HEK293 (cell line): ENCODE results near the gene RABAC1.
A peak's percentile ranks its signal among the peaks of the same experiment; 100 is the strongest.

Experiments
- GLIS1 ChIP-seq: fragments of 450-650 bp; formaldehyde crosslinking; IDR thresholded peaks from 2 replicates; pipeline ENCODE4 v1.5.1; 2016; ENCODE audit warnings: missing biosample characterization, missing genetic modification characterization
- PRDM1 ChIP-seq: fragments of 450-650 bp; formaldehyde crosslinking; IDR thresholded peaks from 2 replicates; pipeline ENCODE4; 2016; ENCODE audit warnings: missing biosample characterization, missing genetic modification characterization
- RBAK ChIP-seq: fragments of 450-650 bp; formaldehyde crosslinking; IDR thresholded peaks from 2 replicates; pipeline ENCODE4 v1.5.1; 2016; ENCODE audit warnings: missing biosample characterization, missing genetic modification characterization
- SP2 ChIP-seq: fragments of 450-650 bp; formaldehyde crosslinking; IDR thresholded peaks from 2 replicates; pipeline ENCODE4 v1.5.1; 2016; ENCODE audit warnings: missing biosample characterization, missing genetic modification characterization
- ZBTB17 ChIP-seq: fragments of 450-650 bp; formaldehyde crosslinking; IDR thresholded peaks from 2 replicates; pipeline ENCODE4 v1.5.1; 2016; ENCODE audit warnings: missing biosample characterization, missing genetic modification characterization
- ZBTB20 ChIP-seq: fragments of 450-650 bp; formaldehyde crosslinking; IDR thresholded peaks from 2 replicates; pipeline ENCODE4 v1.5.1; 2016; ENCODE audit warnings: missing biosample characterization, missing genetic modification characterization
- ZBTB7A ChIP-seq: fragments of 450-650 bp; formaldehyde crosslinking; IDR thresholded peaks from 2 replicates; pipeline ENCODE4 v1.5.1; 2016; ENCODE audit warnings: low read depth, missing biosample characterization, missing genetic modification characterization
- ZFP41 ChIP-seq: fragments of 450-650 bp; formaldehyde crosslinking; IDR thresholded peaks from 2 replicates; pipeline ENCODE4 v1.5.1; 2016; ENCODE audit warnings: missing biosample characterization, missing genetic modification characterization, borderline replicate concordance
- ZNF223 ChIP-seq: fragments of 450-650 bp; formaldehyde crosslinking; IDR thresholded peaks from 2 replicates; pipeline ENCODE4 v1.5.1; 2016; ENCODE audit warnings: missing biosample characterization, missing genetic modification characterization
- ZNF24 ChIP-seq: fragments of 450-650 bp; formaldehyde crosslinking; IDR thresholded peaks from 2 replicates; pipeline ENCODE4 v1.5.1; 2016; ENCODE audit warnings: missing biosample characterization, missing genetic modification characterization
- ZNF324 ChIP-seq: fragments of 450-650 bp; formaldehyde crosslinking; IDR thresholded peaks from 2 replicates; pipeline ENCODE4 v1.5.1; 2016; ENCODE audit warnings: missing biosample characterization, missing genetic modification characterization
- ZNF335 ChIP-seq: fragments of 450-650 bp; formaldehyde crosslinking; conservative IDR thresholded peaks from 2 replicates; pipeline ENCODE4 v1.5.1; 2016; ENCODE audit warnings: missing biosample characterization, missing genetic modification characterization
- ZNF423 ChIP-seq: fragments of 450-650 bp; formaldehyde crosslinking; IDR thresholded peaks from 2 replicates; pipeline ENCODE4 v1.5.1; 2016; ENCODE audit warnings: missing biosample characterization, missing genetic modification characterization
- ZNF518A ChIP-seq: fragments of 450-650 bp; formaldehyde crosslinking; conservative IDR thresholded peaks from 2 replicates; pipeline ENCODE4 v1.5.1; 2016; ENCODE audit warnings: low read depth, missing biosample characterization, missing genetic modification characterization
- ZNF548 ChIP-seq: fragments of 450-650 bp; formaldehyde crosslinking; IDR thresholded peaks from 2 replicates; pipeline ENCODE4 v1.5.1; 2016; ENCODE audit warnings: missing biosample characterization, missing genetic modification characterization
- ZNF561 ChIP-seq: fragments of 450-650 bp; IDR thresholded peaks from 2 replicates; pipeline ENCODE4 v1.5.1; 2018; ENCODE audit warnings: missing biosample characterization, missing genetic modification characterization, borderline replicate concordance
- ZNF624 ChIP-seq: fragments of 450-650 bp; formaldehyde crosslinking; IDR thresholded peaks from 2 replicates; pipeline ENCODE4 v1.5.1; 2017; ENCODE audit warnings: missing biosample characterization, missing genetic modification characterization
- ZNF658 ChIP-seq: fragments of 450-650 bp; formaldehyde crosslinking; IDR thresholded peaks from 2 replicates; pipeline ENCODE4; 2016; ENCODE audit warnings: missing biosample characterization, missing genetic modification characterization
- ZNF660 ChIP-seq: fragments of 450-650 bp; IDR thresholded peaks from 2 replicates; pipeline ENCODE4 v1.5.1; 2018; ENCODE audit warnings: missing biosample characterization, mild to moderate bottlenecking, missing genetic modification characterization
- ZNF677 ChIP-seq: fragments of 450-650 bp; IDR thresholded peaks from 2 replicates; pipeline ENCODE4 v1.5.0; 2018; ENCODE audit warnings: missing biosample characterization, mild to moderate bottlenecking, missing genetic modification characterization, moderate library complexity
- ZNF704 ChIP-seq: fragments of 450-650 bp; formaldehyde crosslinking; IDR thresholded peaks from 2 replicates; pipeline ENCODE4 v1.5.1; 2016; ENCODE audit warnings: missing biosample characterization, missing genetic modification characterization
- ZNF776 ChIP-seq: fragments of 450-650 bp; formaldehyde crosslinking; IDR thresholded peaks from 2 replicates; pipeline ENCODE4 v1.5.0; 2017; ENCODE audit warnings: missing biosample characterization, missing genetic modification characterization, borderline replicate concordance
- ZNF791 ChIP-seq: fragments of 450-650 bp; formaldehyde crosslinking; IDR thresholded peaks from 2 replicates; pipeline ENCODE4 v1.5.1; 2016; ENCODE audit warnings: missing biosample characterization, missing genetic modification characterization
- ZNF792 ChIP-seq: fragments of 450-650 bp; formaldehyde crosslinking; IDR thresholded peaks from 2 replicates; pipeline ENCODE4 v1.5.1; 2016; ENCODE audit warnings: missing biosample characterization, missing genetic modification characterization
- ZNF830 ChIP-seq: fragments of 450-650 bp; IDR thresholded peaks from 2 replicates; pipeline ENCODE4 v1.5.0; 2018; ENCODE audit warnings: missing biosample characterization, missing genetic modification characterization, low read depth, mild to moderate bottlenecking, moderate library complexity
- TF ChIP-seq, protein P1 (sequence below): fragments of 450-650 bp; formaldehyde crosslinking; IDR thresholded peaks from 2 replicates; pipeline ENCODE4 v1.5.1; 2016; ENCODE audit warnings: missing biosample characterization, missing genetic modification characterization
- TF ChIP-seq, protein P2 (sequence below): fragments of 450-650 bp; formaldehyde crosslinking; IDR thresholded peaks from 2 replicates; pipeline ENCODE4 v1.5.1; 2017; ENCODE audit warnings: missing biosample characterization, missing genetic modification characterization
- TF ChIP-seq, protein P3 (sequence below): fragments of 450-650 bp; formaldehyde crosslinking; IDR thresholded peaks from 2 replicates; pipeline ENCODE4 v1.5.1; 2016; ENCODE audit warnings: missing biosample characterization, missing genetic modification characterization, borderline replicate concordance

RABAC1 gene

DNA sequence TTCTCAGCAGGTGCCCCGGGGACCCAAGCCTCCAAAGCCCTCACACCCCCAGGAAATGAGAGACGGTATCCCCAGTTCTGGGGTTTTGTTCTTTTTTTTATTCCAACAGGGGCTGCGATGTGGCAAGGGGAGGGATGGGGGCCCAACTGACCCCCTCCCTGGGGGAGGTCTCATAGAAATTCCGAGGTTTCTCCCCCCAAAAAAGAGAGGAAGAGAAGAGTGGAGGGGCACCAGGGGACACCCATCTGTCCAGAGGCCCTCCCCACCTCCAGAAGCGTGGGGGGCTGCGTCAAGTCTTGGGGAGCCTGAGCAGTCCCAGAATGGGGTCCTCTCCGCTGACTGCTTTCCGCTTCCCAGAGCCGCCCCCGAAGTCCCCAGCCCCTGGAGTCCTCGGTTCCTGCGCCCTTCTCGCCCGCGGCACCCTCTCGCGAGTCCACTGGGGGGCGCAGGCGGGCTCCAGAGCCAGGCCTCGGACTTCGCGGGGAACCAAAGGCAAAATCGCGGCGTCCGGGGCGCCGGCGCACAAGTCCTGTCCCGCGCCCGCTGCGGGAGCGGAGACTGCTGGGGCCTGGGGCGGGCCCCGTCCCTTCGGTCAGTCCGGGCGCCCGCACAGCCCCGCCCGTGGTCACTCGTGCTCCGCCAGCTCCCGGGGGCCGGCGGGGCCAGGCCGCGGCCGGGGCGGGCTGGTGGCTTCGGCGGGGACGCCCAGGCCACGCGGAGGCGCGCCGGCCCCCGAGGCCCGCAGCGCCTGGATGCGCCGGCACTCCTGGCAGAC, 39.3 kb upstream of the RABAC1 start (continued):
- TF ChIP-seq ZNF518A (tag by site-specific recombination) (no peak), PRDM1 (tag by site-specific recombination) (no peak), ZNF677 (no peak), ZNF660 (tag by site-specific recombination) (0 out of 2 replicates have a peak, but pooled peaks have one; percentile 60), SP2 (no peak), GLIS1 (peak; percentile 73), ZNF776 (tag by site-specific recombination) (no peak), ZNF791 (tag by site-specific recombination) (no peak), ZNF324 (tag by site-specific recombination) (no peak), ZNF792 (no peak), ZNF223 (no peak), RBAK (no peak), ZBTB7A (no peak), ZNF830 (tag by site-specific recombination) (no peak), ZBTB20 (tag by site-specific recombination) (no peak), ZNF658 (tag by site-specific recombination) (no peak), ZFP41 (tag by site-specific recombination) (no peak), ZNF704 (no peak), ZNF423 (no peak), ZNF548 (tag by site-specific recombination) (no peak), ZBTB17 (tag by site-specific recombination) (no peak), ZNF624 (tag by site-specific recombination) (no peak), ZNF335 (peak; percentile 52), ZNF561 (peak; percentile 66; the same call in 1 of the 2 replicates), ZNF24 (tag by site-specific recombination) (no peak)
- TF ChIP-seq, protein P1, sequence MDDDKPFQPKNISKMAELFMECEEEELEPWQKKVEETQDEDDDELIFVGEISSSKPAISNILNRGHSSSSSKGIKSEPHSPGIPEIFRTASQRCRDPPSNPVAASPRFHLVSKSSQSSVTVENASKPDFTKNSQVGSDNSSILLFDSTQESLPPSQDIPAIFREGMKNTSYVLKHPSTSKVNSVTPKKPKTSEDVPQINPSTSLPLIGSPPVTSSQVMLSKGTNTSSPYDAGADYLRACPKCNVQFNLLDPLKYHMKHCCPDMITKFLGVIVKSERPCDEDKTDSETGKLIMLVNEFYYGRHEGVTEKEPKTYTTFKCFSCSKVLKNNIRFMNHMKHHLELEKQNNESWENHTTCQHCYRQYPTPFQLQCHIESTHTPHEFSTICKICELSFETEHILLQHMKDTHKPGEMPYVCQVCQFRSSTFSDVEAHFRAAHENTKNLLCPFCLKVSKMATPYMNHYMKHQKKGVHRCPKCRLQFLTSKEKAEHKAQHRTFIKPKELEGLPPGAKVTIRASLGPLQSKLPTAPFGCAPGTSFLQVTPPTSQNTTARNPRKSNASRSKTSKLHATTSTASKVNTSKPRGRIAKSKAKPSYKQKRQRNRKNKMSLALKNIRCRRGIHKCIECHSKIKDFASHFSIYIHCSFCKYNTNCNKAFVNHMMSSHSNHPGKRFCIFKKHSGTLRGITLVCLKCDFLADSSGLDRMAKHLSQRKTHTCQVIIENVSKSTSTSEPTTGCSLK (tag by site-specific recombination) = no peak
- TF ChIP-seq, protein P2, sequence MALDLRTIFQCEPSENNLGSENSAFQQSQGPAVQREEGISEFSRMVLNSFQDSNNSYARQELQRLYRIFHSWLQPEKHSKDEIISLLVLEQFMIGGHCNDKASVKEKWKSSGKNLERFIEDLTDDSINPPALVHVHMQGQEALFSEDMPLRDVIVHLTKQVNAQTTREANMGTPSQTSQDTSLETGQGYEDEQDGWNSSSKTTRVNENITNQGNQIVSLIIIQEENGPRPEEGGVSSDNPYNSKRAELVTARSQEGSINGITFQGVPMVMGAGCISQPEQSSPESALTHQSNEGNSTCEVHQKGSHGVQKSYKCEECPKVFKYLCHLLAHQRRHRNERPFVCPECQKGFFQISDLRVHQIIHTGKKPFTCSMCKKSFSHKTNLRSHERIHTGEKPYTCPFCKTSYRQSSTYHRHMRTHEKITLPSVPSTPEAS (tag by site-specific recombination) = no peak
- TF ChIP-seq, protein P3, sequence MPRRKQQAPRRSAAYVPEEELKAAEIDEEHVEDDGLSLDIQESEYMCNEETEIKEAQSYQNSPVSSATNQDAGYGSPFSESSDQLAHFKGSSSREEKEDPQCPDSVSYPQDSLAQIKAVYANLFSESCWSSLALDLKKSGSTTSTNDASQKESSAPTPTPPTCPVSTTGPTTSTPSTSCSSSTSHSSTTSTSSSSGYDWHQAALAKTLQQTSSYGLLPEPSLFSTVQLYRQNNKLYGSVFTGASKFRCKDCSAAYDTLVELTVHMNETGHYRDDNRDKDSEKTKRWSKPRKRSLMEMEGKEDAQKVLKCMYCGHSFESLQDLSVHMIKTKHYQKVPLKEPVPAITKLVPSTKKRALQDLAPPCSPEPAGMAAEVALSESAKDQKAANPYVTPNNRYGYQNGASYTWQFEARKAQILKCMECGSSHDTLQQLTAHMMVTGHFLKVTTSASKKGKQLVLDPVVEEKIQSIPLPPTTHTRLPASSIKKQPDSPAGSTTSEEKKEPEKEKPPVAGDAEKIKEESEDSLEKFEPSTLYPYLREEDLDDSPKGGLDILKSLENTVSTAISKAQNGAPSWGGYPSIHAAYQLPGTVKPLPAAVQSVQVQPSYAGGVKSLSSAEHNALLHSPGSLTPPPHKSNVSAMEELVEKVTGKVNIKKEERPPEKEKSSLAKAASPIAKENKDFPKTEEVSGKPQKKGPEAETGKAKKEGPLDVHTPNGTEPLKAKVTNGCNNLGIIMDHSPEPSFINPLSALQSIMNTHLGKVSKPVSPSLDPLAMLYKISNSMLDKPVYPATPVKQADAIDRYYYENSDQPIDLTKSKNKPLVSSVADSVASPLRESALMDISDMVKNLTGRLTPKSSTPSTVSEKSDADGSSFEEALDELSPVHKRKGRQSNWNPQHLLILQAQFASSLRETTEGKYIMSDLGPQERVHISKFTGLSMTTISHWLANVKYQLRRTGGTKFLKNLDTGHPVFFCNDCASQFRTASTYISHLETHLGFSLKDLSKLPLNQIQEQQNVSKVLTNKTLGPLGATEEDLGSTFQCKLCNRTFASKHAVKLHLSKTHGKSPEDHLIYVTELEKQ (tag by site-specific recombination) = no peak
